Liver (tissue), 9 donors: ENCODE results near the gene UBFD1. TPM values are rescaled to one million over a fixed set of nuclear protein-coding genes. Genes with fewer than 3 reads are reported as not detected.

Experiments
- DNase-seq: peaks from one replicate; pipeline ENCODE4 v3.0.0-alpha.2; 2017; ENCODE audit warnings: low spot score
- H3K27ac ChIP-seq, 2 donors: one replicate each; pipeline ENCODE4 v1.7.0; 2013; ENCODE audit warnings: inconsistent platforms in 2 of 2, low read length in 2 of 2, control low read depth in 1 of 2, low read depth in 1 of 2, mild to moderate bottlenecking in 1 of 2
- H3K27me3 ChIP-seq, 4 donors: one replicate each; pipeline versions ENCODE4 v1.6.1 to v1.7.0; 2013; ENCODE audit warnings: low read length in 3 of 4, inconsistent platforms in 1 of 4, mild to moderate bottlenecking in 1 of 4, moderate library complexity in 1 of 4; ENCODE audit not compliant: control insufficient read depth in 4 of 4, insufficient read depth in 4 of 4
- H3K36me3 ChIP-seq, 4 donors: one replicate each; pipeline versions ENCODE4 v1.6.1 to v1.7.0; 2013; ENCODE audit warnings: low read length in 3 of 4, mild to moderate bottlenecking in 3 of 4, low read depth in 1 of 4, moderate library complexity in 1 of 4; ENCODE audit not compliant: control insufficient read depth in 4 of 4, insufficient read depth in 3 of 4
- H3K4me1 ChIP-seq, 4 donors: one replicate each; pipeline versions ENCODE4 v1.6.1 to v1.7.0; 2013; ENCODE audit warnings: low read length in 3 of 4, mild to moderate bottlenecking in 3 of 4, moderate library complexity in 1 of 4; ENCODE audit not compliant: control insufficient read depth in 4 of 4, insufficient read depth in 4 of 4
- H3K4me3 ChIP-seq, 3 donors: one replicate each; pipeline versions ENCODE4 v1.6.1 to v1.7.0; 2013; ENCODE audit warnings: low read length in 3 of 3, control low read depth in 1 of 3, low read depth in 1 of 3, mild to moderate bottlenecking in 1 of 3
- H3K9ac ChIP-seq, 2 donors: one replicate each; pipeline ENCODE4 v1.7.0; 2013; ENCODE audit warnings: low read length in 2 of 2, mild to moderate bottlenecking in 2 of 2, moderate library complexity in 2 of 2, control low read depth in 1 of 2, low read depth in 1 of 2
- H3K9me3 ChIP-seq, 4 donors: one replicate each; pipeline versions ENCODE4 v1.6.1 to v1.7.0; 2013; ENCODE audit warnings: low read length in 3 of 4; ENCODE audit not compliant: control insufficient read depth in 4 of 4
- ATF3 ChIP-seq: IDR thresholded peaks from 2 replicates; pipeline ENCODE4 v1.6.1; 2016; ENCODE audit warnings: antibody characterized with exemption
- CTCF ChIP-seq: fragments of 150-350 bp; IDR thresholded peaks from 2 replicates; pipeline ENCODE4 v1.5.1; 2017; ENCODE audit warnings: improper control_type of control experiment, low read depth, low read length; ENCODE audit not compliant: missing input control
- EGR1 ChIP-seq, 2 donors: IDR thresholded peaks; 2 replicates each; pipeline ENCODE4 v1.6.1; 2016 to 2018; ENCODE audit warnings: antibody characterized with exemption in 2 of 2, low read depth in 2 of 2
- FOXA1 ChIP-seq: IDR thresholded peaks from 2 replicates; pipeline ENCODE4 v1.6.1; 2016; ENCODE audit warnings: antibody characterized with exemption
- FOXA2 ChIP-seq: IDR thresholded peaks from 2 replicates; pipeline ENCODE4 v1.6.1; 2016; ENCODE audit warnings: antibody characterized with exemption
- GABPA ChIP-seq, 2 donors: IDR thresholded peaks in 1 of 2; conservative IDR thresholded peaks in 1 of 2; 2 replicates each; pipeline ENCODE4 v1.6.1; 2016; ENCODE audit warnings: antibody characterized with exemption in 2 of 2, mild to moderate bottlenecking in 1 of 2, moderate library complexity in 1 of 2
- HNF4A ChIP-seq, 2 donors: conservative IDR thresholded peaks; 2 replicates each; pipeline ENCODE4 v1.6.1; 2016; ENCODE audit warnings: antibody characterized with exemption in 2 of 2, mild to moderate bottlenecking in 2 of 2
- HNF4G ChIP-seq: IDR thresholded peaks from 2 replicates; pipeline ENCODE4 v1.6.1; 2016; ENCODE audit warnings: antibody characterized with exemption
- JUND ChIP-seq, 2 donors: IDR thresholded peaks; 2 replicates each; pipeline ENCODE4 v1.6.1; 2016; ENCODE audit warnings: antibody characterized with exemption in 2 of 2
- MAX ChIP-seq: IDR thresholded peaks from 2 replicates; pipeline ENCODE4 v1.6.1; 2016; ENCODE audit warnings: antibody characterized with exemption
- NR2F2 ChIP-seq: IDR thresholded peaks from 2 replicates; pipeline ENCODE4 v1.6.1; 2016; ENCODE audit warnings: antibody characterized with exemption
- RAD21 ChIP-seq, 2 donors: IDR thresholded peaks; 2 replicates each; pipeline ENCODE4 v1.6.1; 2016; ENCODE audit warnings: antibody characterized with exemption in 2 of 2, mild to moderate bottlenecking in 2 of 2
- REST ChIP-seq: IDR thresholded peaks from 2 replicates; pipeline ENCODE4 v1.6.1; 2016; ENCODE audit warnings: antibody characterized with exemption, mild to moderate bottlenecking
- RXRA ChIP-seq, 2 donors: IDR thresholded peaks; 2 replicates each; pipeline ENCODE4 v1.6.1; 2017 to 2018; ENCODE audit warnings: antibody characterized with exemption in 2 of 2, mild to moderate bottlenecking in 1 of 2
- SP1 ChIP-seq: IDR thresholded peaks from 2 replicates; pipeline ENCODE4 v1.6.1; 2018; ENCODE audit warnings: antibody characterized with exemption, mild to moderate bottlenecking
- TAF1 ChIP-seq: conservative IDR thresholded peaks from 2 replicates; pipeline ENCODE4 v1.6.1; 2016; ENCODE audit warnings: antibody characterized with exemption, mild to moderate bottlenecking
- YY1 ChIP-seq: IDR thresholded peaks from 2 replicates; pipeline ENCODE4 v1.6.1; 2016; ENCODE audit warnings: antibody characterized with exemption, mild to moderate bottlenecking
- ZBTB33 ChIP-seq: IDR thresholded peaks from 2 replicates; pipeline ENCODE4 v1.6.1; 2016; ENCODE audit warnings: antibody characterized with exemption
- WGBS: extraction: QIAGEN DNeasy Blood & Tissue Kit; methylation state at CpG from one replicate; pipeline ENCODE4 v1.1.7; 2013; 5-methylcytosine and 5-hydroxymethylcytosine counted together
- polyA plus RNA-seq, 2 donors: library from polyadenylated mRNA; stranded (reverse) in 1 of 2; unstranded in 1 of 2; fragments of 200-250 nt in 1 of 2; fragments of >200 nt in 1 of 2; fragmentation: Nextera tagmentation in 1 of 2; extraction: Ambion mirVana in 1 of 2; gene quantifications; one replicate each; pipeline versions ENCODE4 v1.2.1 to v1.2.3, GENCODE V29; 2013 to 2015
- total RNA-seq, 2 donors: library from RNA; depleted of rRNA; stranded (reverse); fragments of >200 nt; gene quantifications; one replicate each; pipeline ENCODE4 v1.2.3, GENCODE V29; 2014
- donor health status: healthy.
- donor health status: healthy.
- donor health status: healthy.
- donor health status: healthy.
- donor health status: healthy.

Gene UBFD1
- total and polyA plus RNA-seq, 4 donors = 9.2 to 42.4 (median 25.6) TPM

- Histone ChIP-seq H3K27me3 (no peaks in the 10 kb centered on the region), H3K9ac (no peak overlapping the region), H3K9me3 (no peaks in the 10 kb centered on the region), H3K36me3 (peaks cover 12 to 39% (median 29%) of the 10 kb centered on the region in 4 donors), H3K4me1 (no peaks in the 10 kb centered on the region), H3K27ac (no peak overlapping the region), H3K4me3 (no peak overlapping the region)
- DNase-seq = no peak
- TF ChIP-seq ZBTB33 = no peak
- TF ChIP-seq SP1 = no peak
- no peak for TF ChIP-seq FOXA1
- no peak for TF ChIP-seq FOXA2
- no peak for TF ChIP-seq YY1
- no peak for TF ChIP-seq REST
- TF ChIP-seq JUND (IDR thresholded peaks at IDR 0.05) = no peak
- no peak for TF ChIP-seq HNF4G
- no peak for TF ChIP-seq EGR1 (IDR thresholded peaks at IDR 0.05; ENCODE audit: low read depth in 2 of 2)
- TF ChIP-seq ATF3 = no peak
- no peak for TF ChIP-seq RXRA (IDR thresholded peaks at IDR 0.05)
- TF ChIP-seq RAD21 (IDR thresholded peaks at IDR 0.05) = no peak
- no peak for TF ChIP-seq NR2F2
- no peak for TF ChIP-seq TAF1
- no peak for TF ChIP-seq CTCF
- no peak for TF ChIP-seq GABPA (IDR thresholded peaks at IDR 0.05 in 1 of 2, conservative IDR thresholded peaks at IDR 0.05 in 1 of 2)
- no peak for TF ChIP-seq MAX
- no peak for TF ChIP-seq HNF4A (conservative IDR thresholded peaks at IDR 0.05)
- WGBS = 95% methylated on average over 2 of the region's 2 CpGs
Observed at GRCh38 chr16:23577493-23577892, 20.0 kb downstream of the UBFD1 start.
